LNCAP (cell line): ENCODE results near the gene COMT.

ENCODE experiments used
- CTCF ChIP-seq: fragments of 450-650 bp; IDR thresholded peaks from 2 replicates; pipeline ENCODE4 v1.5.1; 2017; ENCODE audit warnings: mild to moderate bottlenecking

COMT gene

GRCh38 chr22:19930551-19931486, 10.8 kb upstream of the COMT start:
- TF ChIP-seq CTCF: no peak

GRCh38 chr22:19931514-19931913, 10.1 kb upstream of the COMT start:
- no peak for TF ChIP-seq CTCF

GRCh38 chr22:19932367-19933206, 9.0 kb upstream of the COMT start:
- TF ChIP-seq CTCF: no peak

- no peak for TF ChIP-seq CTCF
Observed at GRCh38 chr22:19933341-19934241, 8.0 kb upstream of the COMT start.

- TF ChIP-seq CTCF: no peak
Observed at GRCh38 chr22:19936513-19936912, 5.1 kb upstream of the COMT start.

GRCh38 chr22:19937616-19938473, 3.7 kb upstream of the COMT start:
- TF ChIP-seq CTCF: no peak
